GM19043 (cell line): ENCODE measurements around the gene GOLGA8R.
"Not testable (repeated sequence)": the region's sequence is repeated elsewhere in the genome, so short reads cannot be mapped to it uniquely, and the experiment has no call there.

ENCODE experiments used
- ATAC-seq: cut with Tn5 transposase; IDR thresholded peaks from one replicate; pipeline ENCODE4 v1.9.1; 2021; ENCODE audit warnings: low read depth; ENCODE audit not compliant: unreplicated experiment

The GOLGA8R gene

GRCh38 chr15:30355043-30355442 is 59.0 kb downstream of the GOLGA8R start:
- ATAC-seq = not testable (repeated sequence)
